Posterior cingulate gyrus (tissue), 11 donors: ENCODE results near the gene BBX.

ENCODE experiments used
- DNase-seq, 10 donors: peaks; one replicate each; pipeline versions ENCODE4 v3.0.0 to v3.0.0-alpha.2; 2020 to 2021; ENCODE audit warnings: mixed read lengths in 3 of 10
- intact Hi-C: fragments of 100-400 bp; cut with DNase I; formaldehyde crosslinking; loops from one replicate; pipeline ENCODE4 v1.15.1; 2023

The BBX gene

GRCh38 chr3:107522510-107523288 is at the start of gene BBX:
BBX (plus strand) TSS chr3:107522962; CDS start chr3:107710461, 187,499 bp downstream.
- intact Hi-C loops = loop anchor here (1.0 to 10.0 kb wide), 2 partner anchors 92 to 288 kb away; no protein-coding TSS in a partner anchor
- peak; percentile 85 to 99 (median 92) for DNase-seq

GRCh38 chr3:107476462-107476861 is 46.3 kb upstream of the BBX start:
- DNase-seq = no peak
- intact Hi-C loops = no loop called here

DNA sequence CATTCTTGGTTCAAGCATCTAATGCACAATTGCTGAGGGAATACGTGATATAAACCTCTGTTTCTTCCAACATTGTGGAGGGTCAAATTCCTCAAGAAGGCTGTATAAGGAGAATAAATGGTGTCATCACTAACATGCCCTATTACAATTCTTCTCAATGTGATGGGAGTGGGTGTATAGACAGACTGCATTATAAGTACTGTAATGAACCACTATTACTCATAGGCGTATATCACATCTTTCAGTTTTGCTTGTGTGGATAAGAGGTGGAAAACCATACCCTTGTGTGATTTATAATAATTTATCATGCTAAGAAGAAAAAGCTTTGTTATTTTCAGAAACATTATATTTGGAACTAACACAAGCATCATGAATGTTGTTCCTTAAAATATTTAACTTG is 35.3 kb upstream of the BBX start:
- DNase-seq = no peak

GRCh38 chr3:107488942-107489341 is 33.8 kb upstream of the BBX start:
- intact Hi-C loops = no loop called here
- DNase-seq = no peak

More for the DNA sequence above, 35.3 kb upstream of the BBX start:
- intact Hi-C loops = no loop called here

DNA sequence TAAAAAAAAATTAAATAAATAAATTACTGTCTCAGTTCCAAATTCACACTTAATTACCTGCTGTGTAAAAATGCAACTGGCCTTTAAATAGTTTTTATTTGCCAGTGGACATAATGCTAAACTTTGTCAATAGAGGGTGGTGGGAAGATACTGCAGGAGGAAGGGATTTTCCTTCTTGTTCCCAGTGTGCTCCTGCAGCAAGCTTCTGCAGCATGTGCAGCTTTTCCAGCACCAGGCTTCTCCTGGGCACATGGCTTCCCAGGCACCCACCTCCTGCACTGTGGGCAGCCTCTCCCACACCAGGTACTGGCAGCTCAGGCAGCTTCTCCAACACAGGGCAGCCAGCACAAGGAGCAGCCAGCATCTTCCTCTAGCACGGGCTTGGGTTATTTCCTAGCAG is 29.6 kb upstream of the BBX start:
- intact Hi-C loops = no loop called here
- DNase-seq = no peak

GRCh38 chr3:107496855-107497254 is 25.9 kb upstream of the BBX start:
- intact Hi-C loops = no loop called here
- no peak for DNase-seq

GRCh38 chr3:107498646-107499045 is 24.1 kb upstream of the BBX start:
- intact Hi-C loops = no loop called here
- DNase-seq = no peak

- intact Hi-C loops = no loop called here
Measured at GRCh38 chr3:107506458-107506857, 16.3 kb upstream of the BBX start.

DNA sequence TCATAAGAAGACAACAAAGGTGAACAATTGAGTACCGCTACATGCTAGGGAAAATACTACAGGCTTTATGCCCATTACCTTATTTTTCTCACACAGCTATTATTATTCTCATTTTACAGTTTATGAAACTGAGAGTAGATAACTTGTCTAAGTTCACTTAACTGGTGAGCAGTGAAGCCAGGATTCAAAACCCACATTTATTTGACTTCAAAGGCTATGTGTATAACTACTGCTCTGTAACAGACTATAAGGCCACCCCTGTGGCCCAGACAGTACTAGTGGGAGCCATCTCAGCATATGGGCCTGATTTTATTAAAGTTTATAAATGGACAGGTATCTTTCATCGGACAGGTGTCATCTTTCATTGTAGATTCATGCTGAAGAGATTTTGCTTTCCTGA is 14.4 kb upstream of the BBX start:
- no peak for DNase-seq

More at GRCh38 chr3:107506458-107506857, 16.3 kb upstream of the BBX start:
- DNase-seq = no peak

GRCh38 chr3:107512108-107512507 is 10.7 kb upstream of the BBX start:
- intact Hi-C loops = no loop called here
- DNase-seq = no peak

More for the DNA sequence above, 14.4 kb upstream of the BBX start:
- intact Hi-C loops = no loop called here

DNA sequence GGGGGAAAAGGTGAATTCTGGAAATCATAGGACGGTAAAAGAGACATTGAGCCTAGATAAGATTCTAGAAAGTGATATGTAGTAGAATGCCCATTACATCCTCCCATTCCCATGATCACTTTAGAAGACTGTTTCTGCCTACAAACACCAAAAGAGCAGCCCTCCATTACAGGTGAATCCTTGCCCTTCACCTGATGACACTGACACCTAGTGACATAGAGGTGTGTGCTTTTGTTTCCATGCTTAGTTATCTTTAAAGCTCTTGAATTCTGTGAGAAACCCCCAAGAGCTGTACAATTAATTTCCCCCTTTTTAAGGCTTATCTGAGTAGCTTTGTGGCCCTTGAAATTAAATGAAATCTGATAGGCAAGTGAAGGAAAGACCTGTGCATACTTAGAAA is 8.3 kb upstream of the BBX start:
- intact Hi-C loops = no loop called here
- DNase-seq = no peak

DNA sequence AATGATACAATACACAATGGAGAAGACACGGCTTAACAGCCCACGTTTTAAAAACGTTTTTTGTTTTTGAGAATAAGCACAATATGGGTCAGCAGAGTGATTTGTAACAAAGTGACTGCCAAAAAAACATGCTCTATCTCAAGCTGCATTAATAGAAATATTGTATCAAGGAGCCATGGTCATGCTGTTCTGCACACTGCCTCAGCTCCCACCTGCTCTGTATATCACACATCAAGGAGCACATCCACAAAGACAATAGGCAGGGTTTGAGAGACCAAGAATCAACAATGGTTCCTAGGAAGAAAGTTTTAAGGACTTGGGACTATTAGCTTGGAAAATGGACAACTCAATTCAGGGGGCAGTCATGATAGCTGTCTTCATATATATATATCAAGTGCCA is 6.3 kb upstream of the BBX start:
- intact Hi-C loops = no loop called here

DNA sequence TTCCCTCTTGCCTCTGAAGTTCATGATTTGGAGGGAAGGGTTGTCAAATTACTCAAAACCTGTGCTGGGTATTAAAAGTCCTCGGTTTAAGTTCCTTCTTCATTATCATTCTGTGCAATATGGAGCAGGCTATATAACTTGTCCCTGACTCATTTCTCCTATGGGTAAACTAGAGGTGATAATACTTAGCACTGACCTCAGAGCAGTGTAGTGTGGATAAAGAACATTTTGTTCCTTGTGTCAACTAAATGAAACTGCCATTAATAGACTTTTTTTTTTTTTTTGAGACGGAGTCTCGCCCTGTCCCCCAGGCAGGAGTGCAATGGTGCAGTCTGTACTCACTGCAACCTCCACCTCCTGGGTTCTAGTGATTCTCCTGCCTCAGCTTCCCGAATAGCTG is 2.2 kb upstream of the BBX start:
- DNase-seq = no peak

More for the DNA sequence above, 6.3 kb upstream of the BBX start:
- DNase-seq = no peak

GRCh38 chr3:107521469-107522059 is 1.2 kb upstream of the BBX start:
- intact Hi-C loops = loop anchor here (10.0 kb wide), 1 partner anchor 287 kb away; no protein-coding TSS in a partner anchor
- no peak for DNase-seq

More for the DNA sequence above, 2.2 kb upstream of the BBX start:
- intact Hi-C loops = loop anchor here (10.0 kb wide), 1 partner anchor 286 kb away; no protein-coding TSS in a partner anchor

DNA sequence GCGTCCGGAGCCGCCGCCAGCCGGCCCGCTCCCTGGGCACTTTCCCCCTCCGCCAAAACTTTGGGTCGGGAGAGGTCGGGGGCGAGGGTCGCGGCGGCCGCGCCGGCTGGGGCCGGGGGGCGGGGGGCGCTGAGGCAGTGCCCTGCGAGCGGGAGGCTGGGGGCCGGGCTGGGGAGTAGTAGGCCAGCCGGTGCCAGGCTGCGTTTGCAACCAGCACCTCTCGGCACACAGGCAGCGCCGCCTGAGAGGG is 452 bp downstream of the BBX start:
- intact Hi-C loops = loop anchor here (1.0 to 10.0 kb wide), 2 partner anchors 93 to 288 kb away; no protein-coding TSS in a partner anchor
- DNase-seq = no peak

DNA sequence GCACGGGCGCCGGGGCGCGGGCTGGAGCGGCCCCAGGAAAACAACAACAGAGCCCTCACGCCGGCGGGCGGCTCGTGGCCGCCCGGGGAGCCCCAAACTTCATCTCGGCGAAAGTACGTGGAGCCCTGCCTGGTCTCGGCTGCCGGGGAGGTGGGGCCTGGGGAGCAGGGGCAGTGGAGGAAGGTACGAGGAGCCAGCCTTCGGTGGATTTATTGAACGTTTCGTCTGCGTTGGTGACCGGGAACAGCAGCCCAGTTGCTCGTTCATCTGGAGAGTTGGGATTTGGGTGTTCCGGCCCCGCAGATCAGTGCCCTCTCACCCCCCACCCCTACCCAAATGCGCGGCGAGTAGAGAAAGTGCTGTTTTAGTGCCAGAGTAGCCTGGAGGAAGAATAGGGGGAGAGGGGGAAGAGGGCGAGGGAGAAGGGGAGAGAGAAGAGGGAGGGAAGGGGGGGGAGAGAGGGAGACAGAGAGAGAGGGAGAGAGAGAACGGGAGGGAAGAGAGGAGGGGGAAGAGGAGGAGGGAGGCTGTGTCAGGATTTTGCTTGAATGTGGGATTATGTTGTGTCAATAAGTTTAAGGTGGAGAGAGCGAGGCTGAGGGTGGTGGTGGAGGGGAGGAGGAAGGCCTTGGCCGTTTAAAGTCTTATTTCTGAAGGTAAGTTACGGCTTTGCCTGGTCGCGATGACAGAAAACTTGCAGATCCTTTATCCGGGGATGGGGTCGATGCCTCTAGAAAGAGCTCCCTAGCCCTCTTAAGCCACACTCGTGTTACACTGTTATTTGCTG is 970 bp downstream of the BBX start:
- intact Hi-C loops = loop anchor here (1.0 to 10.0 kb wide), 2 partner anchors 93 to 289 kb away; no protein-coding TSS in a partner anchor

GRCh38 chr3:107524326-107524840 is 1.6 kb downstream of the BBX start:
- intact Hi-C loops = loop anchor here (10.0 kb wide), 1 partner anchor 290 kb away; no protein-coding TSS in a partner anchor
- no peak for DNase-seq

More for the DNA sequence above, 970 bp downstream of the BBX start:
- peak in 6 of 10 donors; percentile 18 to 86 (median 43) for DNase-seq

DNA sequence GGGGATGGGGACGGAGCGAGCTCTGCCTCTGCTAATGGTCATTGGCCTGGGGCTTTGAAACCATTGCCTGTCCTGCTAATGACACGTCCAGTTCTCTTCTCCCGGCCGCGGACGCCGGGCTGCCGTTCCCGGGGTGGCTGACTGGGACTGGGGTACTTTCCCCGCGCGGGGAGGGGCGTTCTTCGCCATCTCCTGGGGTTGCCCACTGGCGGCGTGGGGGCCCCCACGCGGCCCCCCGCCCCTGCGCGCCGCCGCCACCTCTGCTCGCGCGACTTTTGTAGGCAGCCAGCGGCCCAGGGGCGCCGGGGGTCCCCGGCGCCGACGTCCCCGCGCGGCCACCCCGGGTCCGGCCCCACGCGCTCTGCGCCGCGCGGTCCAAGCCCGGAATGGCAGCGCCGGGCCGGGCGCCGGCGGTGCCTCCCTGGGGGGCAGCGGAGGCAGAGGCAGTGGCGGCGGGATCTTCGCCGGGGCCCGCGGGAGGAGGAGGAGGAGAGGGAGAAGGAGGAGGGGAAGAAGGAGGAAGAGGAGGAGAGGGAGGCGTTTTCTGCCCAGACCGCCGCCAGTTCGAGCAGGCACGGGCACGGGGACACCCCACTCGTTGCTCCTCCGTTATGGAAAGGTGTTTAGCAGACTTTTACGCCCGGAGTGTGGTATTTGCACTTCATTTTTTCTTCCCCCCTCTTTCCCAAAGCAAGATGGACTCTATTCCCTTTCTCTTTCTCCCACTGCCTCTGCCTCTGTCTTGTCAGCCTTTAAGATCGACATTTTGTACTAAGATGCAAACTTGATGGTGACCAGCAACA is 2.3 kb downstream of the BBX start:
- DNase-seq = peak in 9 of 10 donors; percentile 29 to 89 (median 49)
- intact Hi-C loops = loop anchor here (10.0 kb wide), 1 partner anchor 290 kb away; no protein-coding TSS in a partner anchor

- peak in 8 of 10 donors; percentile 9 to 81 (median 30) for DNase-seq
- intact Hi-C loops = loop anchor here (10.0 kb wide), 1 partner anchor 291 kb away; no protein-coding TSS in a partner anchor
Measured at GRCh38 chr3:107525644-107526305, 3.0 kb downstream of the BBX start.
